Mammary epithelial cell (primary cell): ENCODE results near the gene FERMT3.

Source experiments
- CTCF ChIP-seq, 2 donors: IDR thresholded peaks in 1 of 2; conservative IDR thresholded peaks in 1 of 2; 2 replicates each; pipeline ENCODE4 v1.5.1; 2011 to 2012; ENCODE audit warnings: inconsistent platforms in 2 of 2, low read length in 2 of 2, mild to moderate bottlenecking in 2 of 2, control low read depth in 1 of 2, low read depth in 1 of 2; ENCODE audit not compliant: insufficient read depth in 1 of 2; ENCODE audit errors: extremely low read depth in 1 of 2
- EZH2 ChIP-seq: IDR thresholded peaks from 2 replicates; pipeline ENCODE4 v1.6.1; 2012; ENCODE audit warnings: low read length, inconsistent platforms, borderline replicate concordance

- no peak for TF ChIP-seq CTCF (conservative IDR thresholded peaks at IDR 0.05 in 1 of 2, IDR thresholded peaks at IDR 0.05 in 1 of 2; ENCODE audit: extremely low read depth in 1 of 2, insufficient read depth in 1 of 2, low read depth in 1 of 2, low read length in 2 of 2)
- TF ChIP-seq EZH2: no peak
Observed at GRCh38 chr11:64210301-64211020, 3.9 kb downstream of the FERMT3 start.
